GM21423 (cell line): ENCODE results near the gene SLU7.
A peak's percentile ranks its signal among the peaks of the same experiment; 100 is the strongest.

Experiments
- ATAC-seq: cut with Tn5 transposase; IDR thresholded peaks from one replicate; pipeline ENCODE4 v1.9.1; 2021; ENCODE audit warnings: mild to moderate bottlenecking, moderate library complexity; ENCODE audit not compliant: unreplicated experiment

The SLU7 gene

DNA sequence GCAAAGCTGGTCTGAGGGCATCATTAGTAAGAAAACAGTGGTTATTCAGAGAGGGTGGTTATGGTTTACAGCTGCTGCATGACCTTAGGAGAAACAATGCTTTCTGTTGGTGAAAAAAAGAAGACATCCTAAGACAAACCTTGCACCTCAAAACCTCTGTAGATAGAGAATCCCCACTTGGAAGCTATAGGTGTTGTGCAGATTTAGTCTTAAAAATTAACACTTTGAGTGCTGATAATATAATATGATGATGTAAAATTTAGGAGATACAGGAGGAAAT is 1.4 kb upstream of the SLU7 start:
- ATAC-seq, result no peak

GRCh38 chr5:160419458-160420330 is 813 bp upstream of the SLU7 start:
- no peak for ATAC-seq

DNA sequence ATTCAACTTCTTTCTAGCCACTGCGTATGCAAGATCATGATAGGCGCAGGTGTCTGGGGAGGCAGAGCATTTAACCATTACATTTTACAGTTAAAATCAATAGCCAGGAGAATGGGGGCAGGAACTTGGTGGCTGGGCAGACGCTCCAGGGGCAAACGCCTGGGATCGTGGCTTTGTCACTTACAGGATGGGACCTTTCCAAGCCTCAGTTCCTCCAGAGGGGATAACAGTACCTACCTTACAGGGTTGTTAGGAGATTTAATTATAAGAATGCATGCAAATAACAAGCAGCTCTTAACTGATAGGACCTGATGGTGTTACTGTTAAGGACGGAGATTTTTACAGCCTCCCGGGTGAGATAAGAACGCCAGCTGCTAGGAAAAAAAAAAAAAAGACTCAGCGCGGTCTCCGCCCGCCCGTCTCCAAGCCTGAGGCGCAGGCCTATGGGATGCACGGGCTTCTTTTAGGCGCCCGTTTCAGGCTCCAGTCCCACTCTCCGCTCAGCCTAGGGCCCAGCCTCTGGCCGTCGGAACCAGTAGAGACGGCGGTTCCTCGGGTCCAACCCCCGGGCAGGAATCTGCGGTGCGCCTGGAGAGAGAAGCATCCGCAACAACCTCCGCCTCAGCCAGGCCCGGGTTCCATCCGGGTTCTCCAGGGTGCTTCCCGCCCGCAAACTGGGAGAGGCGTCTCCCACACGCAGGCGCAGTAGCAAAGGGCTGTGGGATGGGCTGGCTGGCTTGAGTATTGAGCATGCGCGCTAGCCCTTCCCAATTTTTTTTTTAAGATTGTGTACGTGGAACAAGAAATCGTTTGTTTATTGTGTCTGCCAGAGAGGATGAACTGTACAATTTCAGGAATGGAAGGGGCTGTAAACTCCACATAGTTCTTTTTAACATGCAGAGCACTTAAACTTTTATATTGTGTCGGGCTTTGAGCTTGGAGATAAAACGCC is 19.2 kb downstream of the SLU7 start, which contains the start of gene FAM200C:
Gene FAM200C, minus strand, starts transcription at position 653 of the 952 bp plus-strand sequence. CDS start 4,564 bp downstream, outside the sequence.
- ATAC-seq, result peak; percentile 81

DNA sequence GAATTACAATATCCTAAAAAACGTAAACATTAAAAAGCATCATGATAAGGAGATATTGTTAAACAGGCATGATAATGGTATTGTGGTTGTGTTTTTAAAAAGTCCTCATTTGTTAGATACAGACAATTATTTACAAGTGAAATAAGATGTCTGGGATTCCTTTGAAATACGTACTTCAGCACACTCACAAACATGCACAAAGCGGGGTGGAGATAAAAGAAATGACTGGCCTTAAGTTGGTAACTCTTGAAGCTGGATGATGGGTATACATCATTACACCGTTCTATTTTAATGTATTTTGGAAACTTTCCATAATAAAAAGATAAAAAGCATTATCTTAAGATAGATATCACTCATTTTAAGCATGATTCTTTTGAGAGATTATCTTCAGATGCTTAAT is 20.1 kb downstream of the SLU7 start:
- no peak for ATAC-seq

DNA sequence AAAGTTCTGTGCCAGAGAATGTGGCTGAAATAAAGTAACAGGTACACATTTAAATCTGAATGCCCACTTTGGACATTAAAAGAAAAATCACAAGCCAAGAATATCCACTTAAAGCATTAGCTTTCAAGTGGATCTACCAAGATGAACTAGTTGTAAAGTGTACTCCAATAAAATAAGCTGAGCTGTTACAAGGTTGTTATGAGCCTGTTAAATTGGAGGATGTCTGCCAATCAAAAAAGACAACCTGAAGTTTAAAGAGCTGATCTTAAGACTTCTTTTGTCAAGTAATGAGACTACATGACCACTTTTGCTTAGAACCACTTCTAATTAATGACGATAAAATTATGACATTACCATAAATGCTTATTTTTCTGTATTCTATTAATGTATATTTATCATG is 21.4 kb downstream of the SLU7 start:
- no peak for ATAC-seq

GRCh38 chr5:160395111-160395510 is 23.8 kb downstream of the SLU7 start:
- no peak for ATAC-seq

DNA sequence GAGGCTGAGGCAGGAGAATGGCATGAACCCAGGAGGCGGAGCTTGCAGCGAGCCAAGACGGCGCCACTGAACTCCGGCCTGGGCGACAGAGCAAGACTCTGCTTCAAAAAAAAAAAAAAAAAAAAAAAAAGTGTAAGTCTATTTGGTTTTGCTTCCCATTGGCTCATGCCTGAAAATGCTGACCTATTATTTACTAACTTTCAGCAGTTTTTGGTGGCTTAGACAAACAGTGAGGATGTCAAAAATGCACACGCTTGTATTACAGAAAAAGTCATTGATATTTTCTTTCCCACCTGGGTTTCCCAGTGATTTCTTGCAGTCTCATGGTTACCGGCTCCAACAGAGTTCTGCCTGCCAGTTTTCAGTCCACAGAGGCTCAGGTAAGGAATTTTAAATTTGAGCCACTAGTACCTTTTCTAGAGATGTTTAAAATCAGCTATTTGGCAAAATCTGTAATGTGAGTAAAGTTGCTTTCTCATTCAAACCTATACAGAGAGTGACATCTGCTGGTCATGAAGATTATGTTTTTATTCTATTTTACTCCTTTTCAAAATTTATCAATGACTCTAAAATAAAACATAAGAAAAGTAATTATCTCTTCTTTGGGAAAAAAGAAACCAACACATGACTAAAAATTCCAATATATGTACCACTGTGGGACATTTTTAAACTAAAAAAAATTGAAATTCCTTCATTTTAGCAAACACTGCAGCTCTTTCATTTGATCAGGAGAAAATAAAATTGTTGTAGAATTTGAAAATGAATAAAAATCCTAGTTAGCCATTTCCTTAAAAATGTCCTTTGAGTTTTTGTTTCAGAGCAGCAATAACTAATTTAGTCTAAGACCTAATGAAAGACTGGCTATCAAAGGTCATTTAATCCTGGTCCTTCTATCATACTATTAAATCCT is 27.8 kb downstream of the SLU7 start:
- ATAC-seq, result no peak

DNA sequence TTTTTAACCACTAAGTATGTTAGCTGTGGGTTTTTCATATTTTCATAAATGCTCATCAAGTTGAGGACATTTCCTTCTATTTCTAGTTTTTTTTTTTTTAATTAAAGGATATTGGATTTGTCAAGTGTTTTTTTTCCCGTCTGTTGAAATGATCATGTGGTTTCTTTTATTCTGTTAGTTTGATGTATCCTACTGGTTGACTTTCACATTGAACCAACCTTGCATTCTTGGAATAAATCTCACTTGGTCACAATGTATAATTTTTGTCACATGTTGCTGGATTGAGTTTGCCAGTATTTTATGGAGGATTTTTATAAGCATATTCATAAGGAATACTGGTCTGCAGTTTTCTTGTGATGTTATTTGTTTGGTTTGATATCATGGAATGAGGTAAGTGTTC is 31.4 kb downstream of the SLU7 start:
- no peak for ATAC-seq

GRCh38 chr5:160385496-160385895 is 33.4 kb downstream of the SLU7 start:
- ATAC-seq, result no peak

DNA sequence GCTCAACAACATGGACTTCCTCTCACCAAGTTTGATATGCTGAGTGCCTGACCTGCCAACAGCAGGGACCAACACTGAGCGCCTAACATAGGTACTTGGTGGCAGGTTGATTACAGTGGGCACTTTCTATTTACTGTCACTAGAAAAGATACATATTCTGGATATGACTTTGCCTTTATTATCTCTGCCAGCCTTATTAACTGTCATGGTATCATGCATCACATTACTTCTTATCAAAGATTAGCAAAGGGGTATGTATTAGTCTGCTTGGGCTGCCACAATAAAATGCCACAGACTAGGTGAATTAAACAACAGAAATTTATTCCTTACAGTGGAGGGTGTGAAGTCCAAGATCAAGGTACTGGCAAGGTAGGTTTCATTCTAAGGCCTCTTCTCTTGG is 34.2 kb downstream of the SLU7 start:
- no peak for ATAC-seq

- ATAC-seq, result no peak
Observed at GRCh38 chr5:160382346-160382745, 36.5 kb downstream of the SLU7 start.

DNA sequence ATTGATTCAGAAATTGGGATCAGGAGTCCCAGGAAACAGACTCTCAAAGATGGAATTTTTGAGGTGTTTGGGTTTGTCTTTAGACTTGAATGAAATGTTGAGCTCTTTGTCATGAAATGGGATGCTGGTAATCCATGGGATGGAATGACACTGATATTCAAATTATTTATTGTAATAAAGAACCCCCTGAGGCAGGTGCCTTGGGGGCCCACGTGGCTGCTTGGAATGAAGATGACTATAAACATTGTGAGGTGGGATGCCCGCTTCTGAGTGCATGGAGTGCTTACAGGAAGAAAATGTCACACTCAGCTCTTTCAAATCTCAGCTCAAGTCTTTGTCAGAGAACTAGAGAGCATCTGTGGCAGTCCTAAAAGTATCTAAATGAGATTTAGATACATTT is 38.8 kb downstream of the SLU7 start:
- ATAC-seq, result no peak

- ATAC-seq, result no peak
Observed at GRCh38 chr5:160379511-160379910, 39.4 kb downstream of the SLU7 start.

DNA sequence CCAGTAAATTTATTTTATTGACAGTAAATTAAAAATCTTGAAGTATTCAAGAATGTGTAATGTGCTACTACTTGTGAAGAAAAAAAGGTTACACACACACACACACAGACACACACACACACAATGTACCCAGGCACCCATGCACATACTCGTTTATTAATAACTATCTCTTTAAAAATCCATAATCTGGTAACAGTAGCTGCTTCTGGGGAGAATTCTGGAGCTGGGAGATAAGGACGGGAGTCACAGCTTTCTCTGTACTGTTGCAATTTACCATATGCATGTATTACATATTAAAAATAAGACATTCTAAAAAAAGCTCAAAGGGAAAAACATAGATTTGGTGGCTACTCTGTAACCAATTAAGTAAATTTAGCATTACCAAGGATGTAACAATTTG is 40.6 kb downstream of the SLU7 start:
- no peak for ATAC-seq

DNA sequence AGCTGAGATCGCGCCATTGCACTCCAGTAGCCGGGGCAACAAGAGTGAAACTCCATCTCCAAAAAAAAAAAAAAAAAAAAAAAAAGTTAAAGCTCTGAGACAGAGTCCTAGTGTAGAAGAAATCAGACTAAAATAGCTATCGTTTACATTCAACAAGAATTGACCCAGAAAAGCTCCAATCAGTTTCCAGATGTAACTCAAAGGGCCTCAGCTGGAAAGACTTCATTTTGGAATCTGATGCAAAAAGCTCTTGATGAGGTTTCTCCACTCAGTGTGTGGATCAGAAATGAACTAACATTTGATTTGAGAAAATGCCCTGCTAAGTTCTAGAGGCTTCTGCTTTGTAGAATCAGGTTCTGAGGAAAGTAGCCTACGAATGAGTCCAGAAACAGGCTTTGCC is 41.2 kb downstream of the SLU7 start:
- ATAC-seq, result no peak

DNA sequence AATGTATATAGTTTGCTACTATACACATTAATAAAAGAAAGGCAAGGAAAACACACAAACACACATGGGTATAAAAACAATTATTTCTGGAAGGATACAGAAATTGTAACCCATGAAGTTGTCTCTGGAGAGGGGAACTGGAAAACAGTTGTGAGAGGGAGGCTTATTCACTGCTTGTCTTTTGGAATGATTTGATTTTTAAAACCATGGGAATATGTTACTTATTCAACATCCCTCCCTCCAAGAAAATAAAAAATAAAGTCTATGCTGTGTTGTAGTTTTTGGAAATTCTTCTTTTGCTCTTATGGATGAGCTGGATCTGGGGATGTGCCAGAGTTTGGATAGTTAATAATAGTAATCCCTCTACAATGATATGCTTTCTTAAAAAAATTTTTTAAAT is 42.5 kb downstream of the SLU7 start:
- no peak for ATAC-seq

DNA sequence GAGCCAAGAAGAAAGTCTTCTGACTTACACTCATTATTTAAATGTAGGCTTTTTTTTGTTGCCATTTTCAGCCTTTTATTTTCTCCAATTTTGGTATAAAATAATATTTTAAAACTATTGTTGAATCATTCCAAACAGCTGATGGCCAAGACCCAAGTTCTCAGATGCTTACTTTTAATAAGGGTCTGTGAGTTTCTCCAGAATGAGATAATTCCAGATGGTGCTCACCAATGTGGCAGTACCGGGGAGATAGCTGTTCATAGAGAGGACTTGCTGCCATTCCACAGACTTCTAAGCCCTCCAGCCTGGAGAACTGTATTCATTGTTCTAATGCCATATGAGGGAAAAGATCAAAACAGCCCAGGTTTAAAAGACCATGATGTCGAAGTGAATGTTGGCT is 43.2 kb downstream of the SLU7 start:
- no peak for ATAC-seq

- no peak for ATAC-seq
Observed at GRCh38 chr5:160375166-160375565, 43.7 kb downstream of the SLU7 start.

DNA sequence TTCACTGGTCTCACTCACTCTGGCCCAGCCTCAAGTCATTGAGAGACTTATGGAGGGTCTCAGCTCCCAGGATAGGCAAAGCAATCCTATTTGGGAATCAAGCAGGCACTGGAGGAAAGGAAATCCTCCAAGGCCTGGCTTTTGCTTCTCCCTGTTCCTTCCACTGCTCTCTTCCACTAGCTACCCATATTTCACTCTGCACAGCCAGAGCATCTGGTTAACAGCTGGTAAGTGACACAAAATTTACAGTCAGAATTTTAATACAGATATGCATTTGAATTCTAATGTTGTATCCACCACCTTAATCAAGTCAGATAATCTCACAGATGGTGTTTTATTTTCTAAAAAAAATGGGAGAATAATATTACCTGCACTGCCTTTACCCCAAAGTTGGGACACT is 47.6 kb downstream of the SLU7 start:
- no peak for ATAC-seq

DNA sequence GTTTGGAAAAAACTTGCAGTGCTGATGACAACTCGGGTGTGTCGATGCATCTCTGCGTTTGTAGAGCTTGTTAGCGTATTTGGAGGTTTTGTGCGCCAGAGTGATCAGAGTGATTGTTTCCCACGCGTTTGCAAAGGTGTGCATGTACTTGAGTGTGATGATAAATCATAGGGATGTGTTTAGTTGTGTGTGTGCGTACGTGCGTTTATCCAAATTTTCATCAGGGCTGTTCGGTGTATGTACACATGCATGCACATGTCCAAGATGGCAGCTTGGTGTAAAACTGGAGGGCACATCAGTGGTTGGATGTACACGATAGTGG is 48.2 kb downstream of the SLU7 start:
- no peak for ATAC-seq
